Cardiac muscle cell (in vitro differentiated cells and primary cell): Measurements from ENCODE around the gene OST4. TPM values are rescaled to one million over a fixed set of nuclear protein-coding genes. Genes with fewer than 3 reads are reported as not detected.

Source experiments
- DNase-seq, 2 donors: peaks; one replicate each; pipeline versions ENCODE4 v3.0.0 to v3.0.0-alpha.2; 2010 to 2017; ENCODE audit warnings: low read depth in 1 of 2, low spot score in 1 of 2
- H3K27ac ChIP-seq: fragments of 200-600 bp; sonication (generic); 2 replicates; pipeline ENCODE4 v1.5.1; 2016
- H3K27me3 ChIP-seq: fragments of 200-600 bp; sonication (generic); 2 replicates; pipeline ENCODE4 v1.6.0; 2016; ENCODE audit warnings: control low read depth
- H3K36me3 ChIP-seq: fragments of 200-600 bp; sonication (generic); 2 replicates; pipeline ENCODE4 v1.5.1; 2016; ENCODE audit warnings: control low read depth
- H3K4me1 ChIP-seq: fragments of 200-600 bp; sonication (generic); 2 replicates; pipeline ENCODE4 v1.8.1; 2017; ENCODE audit warnings: low read depth, mild to moderate bottlenecking, mixed run types
- H3K4me3 ChIP-seq: fragments of 200-600 bp; sonication (generic); 2 replicates; pipeline ENCODE4 v1.5.1; 2016; ENCODE audit warnings: mild to moderate bottlenecking
- H3K9me3 ChIP-seq: fragments of 200-600 bp; sonication (generic); 2 replicates; pipeline ENCODE4 v1.5.1; 2017; ENCODE audit warnings: low read depth, mild to moderate bottlenecking, control low read depth
- CTCF ChIP-seq: IDR thresholded peaks from 2 replicates; pipeline ENCODE4 v1.5.1; 2012; ENCODE audit warnings: low read depth, mild to moderate bottlenecking, low read length
- polyA plus RNA-seq: library from polyadenylated mRNA; unstranded; fragments of >200 nt; fragmentation: Nextera tagmentation; extraction: Ambion mirVana; gene quantifications from 2 replicates; pipeline ENCODE4 v1.2.1, GENCODE V29; 2016
- total RNA-seq: library from RNA; depleted of rRNA; stranded (reverse); fragments of >200 nt; gene quantifications from 2 replicates; pipeline ENCODE4 v1.2.3, GENCODE V29; 2016

Gene OST4
- total and polyA plus RNA-seq, 2 experiments from 2014 or later: 289 to 779 TPM

GRCh38 chr2:27071990-27072830, 756 bp upstream of the OST4 start:
- Histone ChIP-seq H3K4me3 (peak overlapping the region; percentile 84), H3K36me3 (peaks cover 17% of the 10 kb centered on the region), H3K4me1 (peaks cover 24% of the 10 kb centered on the region), H3K9me3 (no peaks in the 10 kb centered on the region), H3K27me3 (no peaks in the 10 kb centered on the region), H3K27ac (peak overlapping the region; percentile 100)
- DNase-seq: peak; percentile 95 to 97
- no peak for TF ChIP-seq CTCF

- Histone ChIP-seq H3K27ac (peak overlapping the region; percentile 100), H3K36me3 (peaks cover 17% of the 10 kb centered on the region), H3K27me3 (no peaks in the 10 kb centered on the region), H3K4me1 (peaks cover 24% of the 10 kb centered on the region), H3K9me3 (no peaks in the 10 kb centered on the region), H3K4me3 (peak overlapping the region; percentile 84)
- no peak for DNase-seq
- TF ChIP-seq CTCF: no peak
Measured at GRCh38 chr2:27070653-27071276, 689 bp downstream of the OST4 start.

GRCh38 chr2:27069961-27070618, 1.4 kb downstream of the OST4 start:
- peak overlapping the region; percentile 21 for H3K27ac ChIP-seq
- no peak for DNase-seq
- H3K9me3 ChIP-seq: no peaks in the 10 kb centered on the region
- TF ChIP-seq CTCF: no peak
- H3K36me3 ChIP-seq: peaks cover 17% of the 10 kb centered on the region
- no peaks in the 10 kb centered on the region for H3K27me3 ChIP-seq
- H3K4me3 ChIP-seq: peak overlapping the region; percentile 84
- peaks cover 24% of the 10 kb centered on the region for H3K4me1 ChIP-seq

GRCh38 chr2:27069436-27069835, 2.0 kb downstream of the OST4 start:
- Histone ChIP-seq H3K36me3 (peaks cover 17% of the 10 kb centered on the region), H3K27ac (peak overlapping the region; percentile 21), H3K4me1 (peaks cover 24% of the 10 kb centered on the region), H3K27me3 (no peaks in the 10 kb centered on the region), H3K9me3 (no peaks in the 10 kb centered on the region), H3K4me3 (no peak overlapping the region)
- no peak for TF ChIP-seq CTCF
- DNase-seq: no peak

GRCh38 chr2:27067385-27067784, 4.1 kb downstream of the OST4 start:
- H3K27ac ChIP-seq: no peak overlapping the region
- peaks cover 11% of the 10 kb centered on the region for H3K4me1 ChIP-seq
- H3K27me3 ChIP-seq: no peaks in the 10 kb centered on the region
- no peak for TF ChIP-seq CTCF
- H3K9me3 ChIP-seq: no peaks in the 10 kb centered on the region
- no peak for DNase-seq
- H3K4me3 ChIP-seq: no peak overlapping the region
- H3K36me3 ChIP-seq: peaks cover 17% of the 10 kb centered on the region
